ENCODE measurements around the gene PRM1. TPM values are rescaled to one million over a fixed set of nuclear protein-coding genes. Genes with fewer than 3 reads are reported as not detected.

The PRM1 gene
- total RNA-seq, 3 donors from 2014 or later: not detected

- intact Hi-C loops (cut with DNase I; ENCODE audit: low total_unique reads): loop anchor here (5.0 kb wide), 1 partner anchor 1059 kb away; no protein-coding TSS in a partner anchor
- TF ChIP-seq, protein P1, sequence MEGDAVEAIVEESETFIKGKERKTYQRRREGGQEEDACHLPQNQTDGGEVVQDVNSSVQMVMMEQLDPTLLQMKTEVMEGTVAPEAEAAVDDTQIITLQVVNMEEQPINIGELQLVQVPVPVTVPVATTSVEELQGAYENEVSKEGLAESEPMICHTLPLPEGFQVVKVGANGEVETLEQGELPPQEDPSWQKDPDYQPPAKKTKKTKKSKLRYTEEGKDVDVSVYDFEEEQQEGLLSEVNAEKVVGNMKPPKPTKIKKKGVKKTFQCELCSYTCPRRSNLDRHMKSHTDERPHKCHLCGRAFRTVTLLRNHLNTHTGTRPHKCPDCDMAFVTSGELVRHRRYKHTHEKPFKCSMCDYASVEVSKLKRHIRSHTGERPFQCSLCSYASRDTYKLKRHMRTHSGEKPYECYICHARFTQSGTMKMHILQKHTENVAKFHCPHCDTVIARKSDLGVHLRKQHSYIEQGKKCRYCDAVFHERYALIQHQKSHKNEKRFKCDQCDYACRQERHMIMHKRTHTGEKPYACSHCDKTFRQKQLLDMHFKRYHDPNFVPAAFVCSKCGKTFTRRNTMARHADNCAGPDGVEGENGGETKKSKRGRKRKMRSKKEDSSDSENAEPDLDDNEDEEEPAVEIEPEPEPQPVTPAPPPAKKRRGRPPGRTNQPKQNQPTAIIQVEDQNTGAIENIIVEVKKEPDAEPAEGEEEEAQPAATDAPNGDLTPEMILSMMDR (IDR thresholded peaks at IDR 0.05): no peak
- TF ChIP-seq POLR2A (IDR thresholded peaks at IDR 0.05): no peak
- no peak for TF ChIP-seq POLR2AphosphoS5 (IDR thresholded peaks at IDR 0.05)
- Histone ChIP-seq H3K36me3 (no peaks in the 10 kb centered on the region), H3K4me1 (no peaks in the 10 kb centered on the region), H3K9me3 (no peaks in the 10 kb centered on the region), H3K27me3 (no peaks in the 10 kb centered on the region), H3K4me3 (peak overlapping the region in 1 of 3 donors; percentile 53), H3K27ac (peak overlapping the region; percentile 12 to 76)
- DNase-seq (ENCODE audit: low spot score in 2 of 2): peak; percentile 41 to 65
These were observed 22.4 kb upstream of the PRM1 start for GRCh38 chr16:11303405-11304138.

DNA sequence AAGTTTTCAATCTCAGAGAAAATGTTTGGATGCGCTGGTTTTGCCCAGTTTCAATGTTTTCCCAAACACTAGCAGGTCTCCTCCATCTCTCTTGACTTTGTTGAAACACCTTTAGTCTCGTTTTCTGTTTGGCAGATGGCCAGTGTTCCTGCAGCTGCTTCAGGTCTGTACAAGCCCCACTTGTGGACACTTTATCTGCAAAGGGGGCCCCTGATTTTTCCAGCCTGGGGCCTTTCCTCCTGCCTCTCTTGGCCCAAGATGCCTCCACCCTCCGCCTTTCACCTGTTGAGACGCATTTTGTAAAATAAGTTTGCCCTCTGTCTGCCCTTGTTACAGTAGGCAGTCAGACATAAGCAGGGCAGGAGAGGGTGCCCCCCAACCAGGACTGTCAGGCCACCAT, 21.8 kb upstream of the PRM1 start:
- H3K36me3 ChIP-seq: no peaks in the 10 kb centered on the region
- intact Hi-C loops (cut with DNase I; ENCODE audit: low total_unique reads): loop anchor here (5.0 kb wide), 1 partner anchor 1059 kb away; no protein-coding TSS in a partner anchor
- H3K4me3 ChIP-seq: peak overlapping the region in 1 of 3 donors; percentile 53
- H3K27ac ChIP-seq: peak overlapping the region; percentile 12 to 76
- no peaks in the 10 kb centered on the region for H3K27me3 ChIP-seq
- TF ChIP-seq POLR2A (IDR thresholded peaks at IDR 0.05) (no peak), POLR2AphosphoS5 (IDR thresholded peaks at IDR 0.05) (no peak)
- TF ChIP-seq, protein P1 (IDR thresholded peaks at IDR 0.05): no peak
- no peak for DNase-seq (ENCODE audit: low spot score in 2 of 2)
- no peaks in the 10 kb centered on the region for H3K4me1 ChIP-seq
- no peaks in the 10 kb centered on the region for H3K9me3 ChIP-seq

- Histone ChIP-seq H3K4me3 (no peak overlapping the region), H3K36me3 (no peaks in the 10 kb centered on the region), H3K27me3 (no peaks in the 10 kb centered on the region), H3K4me1 (peaks cover 0 to 8% of the 10 kb centered on the region in 2 donors), H3K27ac (no peak overlapping the region), H3K9me3 (no peaks in the 10 kb centered on the region)
- no peak for TF ChIP-seq POLR2A (IDR thresholded peaks at IDR 0.05)
- TF ChIP-seq, protein P1 (IDR thresholded peaks at IDR 0.05): no peak
- TF ChIP-seq POLR2AphosphoS5 (IDR thresholded peaks at IDR 0.05): no peak
- intact Hi-C loops (cut with DNase I; ENCODE audit: low total_unique reads): loop anchor here (5.0 kb wide), 1 partner anchor 1060 kb away; no protein-coding TSS in a partner anchor
- DNase-seq (ENCODE audit: low spot score in 2 of 2): no peak
These were observed 20.7 kb upstream of the PRM1 start for GRCh38 chr16:11301645-11302501.

GRCh38 chr16:11300560-11300892, 19.4 kb upstream of the PRM1 start:
- no peak overlapping the region for H3K27ac ChIP-seq
- intact Hi-C loops (cut with DNase I; ENCODE audit: low total_unique reads): loop anchor here (5.0 kb wide), 1 partner anchor 1062 kb away; no protein-coding TSS in a partner anchor

More at GRCh38 chr16:11300560-11300892, 19.4 kb upstream of the PRM1 start:
- no peak overlapping the region for H3K4me3 ChIP-seq
- no peaks in the 10 kb centered on the region for H3K9me3 ChIP-seq
- TF ChIP-seq POLR2A (IDR thresholded peaks at IDR 0.05): no peak
- TF ChIP-seq, protein P1 (IDR thresholded peaks at IDR 0.05): no peak
- H3K27me3 ChIP-seq: no peaks in the 10 kb centered on the region
- no peaks in the 10 kb centered on the region for H3K36me3 ChIP-seq
- peaks cover 0 to 11% of the 10 kb centered on the region in 2 donors for H3K4me1 ChIP-seq
- no peak for DNase-seq (ENCODE audit: low spot score in 2 of 2)

Measured in breast epithelium (tissue), 4 donors.